ENCODE results near the gene TSPAN17. TPM values are rescaled to one million over a fixed set of nuclear protein-coding genes. Genes with fewer than 3 reads are reported as not detected.

TSPAN17 gene
- polyA plus RNA-seq, 10 donors: 23.7 to 34.3 (median 27.7) TPM

GRCh38 chr5:176659860-176660461 lies 12.7 kb downstream of the TSPAN17 start:
- DNase-seq: no peak

GRCh38 chr5:176660530-176660859 lies 13.2 kb downstream of the TSPAN17 start:
- no peak for DNase-seq

- DNase-seq: peak; percentile 52 to 87 (median 84)
Measured at GRCh38 chr5:176660860-176661641, 13.8 kb downstream of the TSPAN17 start.

GRCh38 chr5:176661676-176662075 lies 14.4 kb downstream of the TSPAN17 start:
- no peak for DNase-seq

- DNase-seq: no peak
Measured at GRCh38 chr5:176662371-176663333, 15.4 kb downstream of the TSPAN17 start.

GRCh38 chr5:176663566-176663965 lies 16.3 kb downstream of the TSPAN17 start:
- no peak for DNase-seq

GRCh38 chr5:176664479-176664878 lies 17.2 kb downstream of the TSPAN17 start:
- DNase-seq: no peak

GRCh38 chr5:176664886-176665285 lies 17.6 kb downstream of the TSPAN17 start:
- DNase-seq: no peak

GRCh38 chr5:176665517-176665916 lies 18.2 kb downstream of the TSPAN17 start:
- no peak for DNase-seq

GRCh38 chr5:176667637-176668036 lies 20.4 kb downstream of the TSPAN17 start:
- no peak for DNase-seq

- no peak for DNase-seq
Measured at GRCh38 chr5:176670449-176670848, 23.2 kb downstream of the TSPAN17 start.

- no peak for DNase-seq
Measured at GRCh38 chr5:176671399-176671798, 24.1 kb downstream of the TSPAN17 start.

GRCh38 chr5:176671890-176672747 lies 24.8 kb downstream of the TSPAN17 start:
- DNase-seq: no peak

- no peak for DNase-seq
Measured at GRCh38 chr5:176673651-176674583, 26.6 kb downstream of the TSPAN17 start.

GRCh38 chr5:176674799-176675198 lies 27.5 kb downstream of the TSPAN17 start:
- DNase-seq: no peak

- DNase-seq: no peak
Measured at GRCh38 chr5:176675676-176676360, 28.5 kb downstream of the TSPAN17 start.

- peak in 1 of 3 donors; percentile 49 for DNase-seq
Measured at GRCh38 chr5:176676361-176676824, 29.1 kb downstream of the TSPAN17 start.

GRCh38 chr5:176677209-176677939 lies 30.1 kb downstream of the TSPAN17 start:
- no peak for DNase-seq

GRCh38 chr5:176678584-176678983 lies 31.3 kb downstream of the TSPAN17 start:
- DNase-seq: no peak

All from muscle of back (tissue), 11 donors.